ENCODE results near the gene ARID1B.

DNA sequence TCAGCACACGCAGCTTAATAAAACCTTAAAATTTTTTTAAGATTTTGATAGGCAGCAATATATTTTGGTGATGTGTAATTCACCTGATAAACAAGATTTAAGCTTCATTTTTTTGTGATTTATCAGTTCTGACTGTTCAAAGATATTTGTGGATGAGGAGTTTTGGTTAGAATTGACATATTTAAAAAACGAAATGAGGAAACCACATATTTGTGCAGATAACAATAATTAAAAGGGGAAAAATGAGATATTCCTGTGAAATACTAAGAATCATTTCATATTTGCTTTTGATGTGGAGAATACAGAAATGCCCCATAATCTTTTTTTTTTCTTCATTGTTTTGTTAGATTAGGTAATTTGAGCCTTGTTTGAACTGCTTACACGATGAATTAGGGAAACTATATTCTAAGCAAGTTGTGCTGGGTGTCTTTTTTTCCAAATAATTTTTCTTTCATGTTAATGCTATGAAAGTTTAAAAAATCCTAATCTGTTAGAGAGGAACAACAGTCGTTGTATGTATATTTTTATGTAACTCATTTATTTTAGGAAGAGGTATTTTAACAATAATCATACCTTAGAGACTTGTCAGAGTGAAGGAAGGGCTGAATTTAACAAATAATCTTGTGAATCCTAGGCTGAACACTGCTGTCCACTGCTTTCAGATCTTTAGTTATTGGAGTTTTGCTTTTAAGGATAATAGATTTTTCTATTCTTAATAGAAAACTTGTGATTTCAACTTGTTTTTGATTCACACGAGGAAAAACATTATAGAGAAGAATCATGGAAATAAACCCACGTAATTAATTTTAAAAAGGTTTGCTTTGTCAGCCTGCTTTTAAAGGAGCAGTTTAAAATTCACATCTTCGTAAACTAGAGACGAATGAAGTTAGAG, 4.0 kb downstream of the ARID1B start:
- TF ChIP-seq ZNF318 (CRISPR knock-in tag; IDR thresholded peaks at IDR 0.05) (no peak), NFE2L2 (IDR thresholded peaks at IDR 0.05; ENCODE audit: low read length) (no peak), ZNF460 (CRISPR knock-in tag; IDR thresholded peaks at IDR 0.05; ENCODE audit: borderline replicate concordance) (no peak), ELK4 (CRISPR knock-in tag; IDR thresholded peaks at IDR 0.05; ENCODE audit: borderline replicate concordance) (no peak), ZNF282 (IDR thresholded peaks at IDR 0.05; ENCODE audit: partially characterized antibody) (no peak), GFI1 (CRISPR knock-in tag; IDR thresholded peaks at IDR 0.05; ENCODE audit: borderline replicate concordance) (no peak), ARID2 (CRISPR knock-in tag; IDR thresholded peaks at IDR 0.05; ENCODE audit: borderline replicate concordance) (no peak)
- TF ChIP-seq, protein P1, sequence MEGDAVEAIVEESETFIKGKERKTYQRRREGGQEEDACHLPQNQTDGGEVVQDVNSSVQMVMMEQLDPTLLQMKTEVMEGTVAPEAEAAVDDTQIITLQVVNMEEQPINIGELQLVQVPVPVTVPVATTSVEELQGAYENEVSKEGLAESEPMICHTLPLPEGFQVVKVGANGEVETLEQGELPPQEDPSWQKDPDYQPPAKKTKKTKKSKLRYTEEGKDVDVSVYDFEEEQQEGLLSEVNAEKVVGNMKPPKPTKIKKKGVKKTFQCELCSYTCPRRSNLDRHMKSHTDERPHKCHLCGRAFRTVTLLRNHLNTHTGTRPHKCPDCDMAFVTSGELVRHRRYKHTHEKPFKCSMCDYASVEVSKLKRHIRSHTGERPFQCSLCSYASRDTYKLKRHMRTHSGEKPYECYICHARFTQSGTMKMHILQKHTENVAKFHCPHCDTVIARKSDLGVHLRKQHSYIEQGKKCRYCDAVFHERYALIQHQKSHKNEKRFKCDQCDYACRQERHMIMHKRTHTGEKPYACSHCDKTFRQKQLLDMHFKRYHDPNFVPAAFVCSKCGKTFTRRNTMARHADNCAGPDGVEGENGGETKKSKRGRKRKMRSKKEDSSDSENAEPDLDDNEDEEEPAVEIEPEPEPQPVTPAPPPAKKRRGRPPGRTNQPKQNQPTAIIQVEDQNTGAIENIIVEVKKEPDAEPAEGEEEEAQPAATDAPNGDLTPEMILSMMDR (CRISPR knock-in tag; IDR thresholded peaks at IDR 0.05) = no peak
- TF ChIP-seq, protein P2, sequence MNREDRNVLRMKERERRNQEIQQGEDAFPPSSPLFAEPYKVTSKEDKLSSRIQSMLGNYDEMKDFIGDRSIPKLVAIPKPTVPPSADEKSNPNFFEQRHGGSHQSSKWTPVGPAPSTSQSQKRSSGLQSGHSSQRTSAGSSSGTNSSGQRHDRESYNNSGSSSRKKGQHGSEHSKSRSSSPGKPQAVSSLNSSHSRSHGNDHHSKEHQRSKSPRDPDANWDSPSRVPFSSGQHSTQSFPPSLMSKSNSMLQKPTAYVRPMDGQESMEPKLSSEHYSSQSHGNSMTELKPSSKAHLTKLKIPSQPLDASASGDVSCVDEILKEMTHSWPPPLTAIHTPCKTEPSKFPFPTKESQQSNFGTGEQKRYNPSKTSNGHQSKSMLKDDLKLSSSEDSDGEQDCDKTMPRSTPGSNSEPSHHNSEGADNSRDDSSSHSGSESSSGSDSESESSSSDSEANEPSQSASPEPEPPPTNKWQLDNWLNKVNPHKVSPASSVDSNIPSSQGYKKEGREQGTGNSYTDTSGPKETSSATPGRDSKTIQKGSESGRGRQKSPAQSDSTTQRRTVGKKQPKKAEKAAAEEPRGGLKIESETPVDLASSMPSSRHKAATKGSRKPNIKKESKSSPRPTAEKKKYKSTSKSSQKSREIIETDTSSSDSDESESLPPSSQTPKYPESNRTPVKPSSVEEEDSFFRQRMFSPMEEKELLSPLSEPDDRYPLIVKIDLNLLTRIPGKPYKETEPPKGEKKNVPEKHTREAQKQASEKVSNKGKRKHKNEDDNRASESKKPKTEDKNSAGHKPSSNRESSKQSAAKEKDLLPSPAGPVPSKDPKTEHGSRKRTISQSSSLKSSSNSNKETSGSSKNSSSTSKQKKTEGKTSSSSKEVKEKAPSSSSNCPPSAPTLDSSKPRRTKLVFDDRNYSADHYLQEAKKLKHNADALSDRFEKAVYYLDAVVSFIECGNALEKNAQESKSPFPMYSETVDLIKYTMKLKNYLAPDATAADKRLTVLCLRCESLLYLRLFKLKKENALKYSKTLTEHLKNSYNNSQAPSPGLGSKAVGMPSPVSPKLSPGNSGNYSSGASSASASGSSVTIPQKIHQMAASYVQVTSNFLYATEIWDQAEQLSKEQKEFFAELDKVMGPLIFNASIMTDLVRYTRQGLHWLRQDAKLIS (CRISPR knock-in tag; IDR thresholded peaks at IDR 0.05) = no peak
